C4-2B (cell line): ENCODE measurements around the gene RABGAP1.
A peak's percentile ranks its signal among the peaks of the same experiment; 100 is the strongest.

Experiments used
- ZFX ChIP-seq: fragments of 450-650 bp; IDR thresholded peaks from 2 replicates; pipeline ENCODE4 v1.6.1; 2017
- TF ChIP-seq, protein P1 (sequence below): fragments of 450-650 bp; conservative IDR thresholded peaks from 2 replicates; pipeline ENCODE4 v1.5.1; 2017; ENCODE audit warnings: mild to moderate bottlenecking

DNA sequence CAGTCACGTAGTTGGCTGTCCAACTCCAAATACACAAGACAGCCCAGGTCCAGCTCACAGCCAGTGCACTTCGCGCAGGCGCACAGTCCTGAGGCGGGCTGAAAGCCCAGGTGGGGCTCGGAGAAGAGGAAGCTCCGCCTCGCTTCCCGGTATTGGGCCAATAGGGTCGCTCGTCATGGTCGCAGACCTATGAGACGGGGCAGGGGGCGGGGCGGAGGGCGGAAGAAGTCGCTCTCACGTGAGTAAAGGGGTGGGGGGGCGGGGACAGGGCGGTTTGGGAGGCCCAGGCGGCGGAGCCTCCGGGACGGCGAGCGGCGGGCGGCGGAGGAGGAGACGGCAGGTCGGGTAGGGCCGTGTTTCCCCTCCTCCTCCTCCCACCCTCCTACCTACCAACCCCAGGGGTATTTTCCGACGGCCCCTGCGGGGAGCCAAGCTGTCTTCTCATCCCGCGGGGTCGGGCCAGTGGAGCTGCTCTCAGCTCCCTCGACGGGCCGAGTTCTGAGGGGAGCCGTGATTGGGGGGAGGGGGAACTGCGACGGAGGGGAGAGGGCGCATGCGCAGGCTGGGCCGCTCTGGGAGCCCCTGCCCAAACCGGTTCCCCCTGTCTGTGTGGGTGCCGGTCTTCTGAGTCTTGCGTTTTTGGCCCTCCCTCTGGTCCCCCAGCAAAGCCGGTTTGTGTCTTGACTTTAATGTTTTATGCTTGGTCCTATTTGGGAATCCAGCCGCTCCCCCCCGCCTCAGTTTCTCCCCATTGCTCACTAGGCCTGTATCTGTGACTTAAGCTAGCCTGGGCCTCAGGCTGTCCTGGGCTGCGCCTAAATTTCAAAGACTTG lies at the start of gene RABGAP1:
- TF ChIP-seq, protein P1, sequence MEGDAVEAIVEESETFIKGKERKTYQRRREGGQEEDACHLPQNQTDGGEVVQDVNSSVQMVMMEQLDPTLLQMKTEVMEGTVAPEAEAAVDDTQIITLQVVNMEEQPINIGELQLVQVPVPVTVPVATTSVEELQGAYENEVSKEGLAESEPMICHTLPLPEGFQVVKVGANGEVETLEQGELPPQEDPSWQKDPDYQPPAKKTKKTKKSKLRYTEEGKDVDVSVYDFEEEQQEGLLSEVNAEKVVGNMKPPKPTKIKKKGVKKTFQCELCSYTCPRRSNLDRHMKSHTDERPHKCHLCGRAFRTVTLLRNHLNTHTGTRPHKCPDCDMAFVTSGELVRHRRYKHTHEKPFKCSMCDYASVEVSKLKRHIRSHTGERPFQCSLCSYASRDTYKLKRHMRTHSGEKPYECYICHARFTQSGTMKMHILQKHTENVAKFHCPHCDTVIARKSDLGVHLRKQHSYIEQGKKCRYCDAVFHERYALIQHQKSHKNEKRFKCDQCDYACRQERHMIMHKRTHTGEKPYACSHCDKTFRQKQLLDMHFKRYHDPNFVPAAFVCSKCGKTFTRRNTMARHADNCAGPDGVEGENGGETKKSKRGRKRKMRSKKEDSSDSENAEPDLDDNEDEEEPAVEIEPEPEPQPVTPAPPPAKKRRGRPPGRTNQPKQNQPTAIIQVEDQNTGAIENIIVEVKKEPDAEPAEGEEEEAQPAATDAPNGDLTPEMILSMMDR: no peak
- TF ChIP-seq ZFX: peak; percentile 66
